Endothelial cell of umbilical vein (primary cell): ENCODE data around the gene FHIT. TPM values are rescaled to one million over a fixed set of nuclear protein-coding genes. Genes with fewer than 3 reads are reported as not detected.

ENCODE experiments used
- BruUV-seq: library from RNA; stranded (reverse); fragments of 400-500 nt; replicated peaks from 2 replicates; lab custom pipeline; 2021; lab: Mats Ljungman, UMichigan
- CTCF ChIA-PET: fragments of 300-600, 350-600 bp; sonication (Branson Sonifier 250); formaldehyde crosslinking; loops from one replicate; lab custom pipeline; 2021; ENCODE audit warnings: antibody characterized with exemption, inconsistent platforms; lab: Charles Lee
- POLR2A ChIA-PET: fragments of 300-600, 350-600 bp; sonication (Branson Sonifier 250); formaldehyde crosslinking; loops from one replicate; lab custom pipeline; 2021; ENCODE audit warnings: antibody characterized with exemption, inconsistent platforms; lab: Charles Lee
- DNase-seq: peaks from one replicate; pipeline ENCODE4 v3.0.0-alpha.2; 2011; ENCODE audit warnings: low read depth, low spot score
- FAIRE-seq: peaks from 2 replicates; lab custom pipeline; 2011; peaks lifted over from hg19 to GRCh38; lab: Jason Lieb, UNC
- H2AFZ ChIP-seq: 2 replicates; pipeline ENCODE4 v1.6.0; 2012; ENCODE audit warnings: low read depth, low read length, control low read depth, inconsistent platforms
- H3K27ac ChIP-seq: 2 replicates; pipeline ENCODE4 v1.5.1; 2011; ENCODE audit warnings: low read depth, mild to moderate bottlenecking, control low read depth, low read length, moderate library complexity; ENCODE audit not compliant: insufficient read depth
- H3K27me3 ChIP-seq, 2 experiments: 2 replicates each; pipeline versions ENCODE4 v1.6.0 to v1.6.1; 2011; ENCODE audit warnings: low read length in 2 of 2, mixed read lengths in 1 of 2; ENCODE audit not compliant: control insufficient read depth in 2 of 2, insufficient read depth in 2 of 2
- H3K36me3 ChIP-seq, 2 experiments: 2 replicates in 1 of 2; 3 replicates in 1 of 2; pipeline ENCODE4 v1.5.1; 2011; ENCODE audit warnings: low read length in 2 of 2, mild to moderate bottlenecking in 1 of 2, moderate library complexity in 1 of 2; ENCODE audit not compliant: control insufficient read depth in 2 of 2, insufficient read depth in 2 of 2; ENCODE audit errors: extremely low read depth in 1 of 2
- H3K4me1 ChIP-seq: 3 replicates; pipeline ENCODE4 v1.5.1; 2011; ENCODE audit warnings: mild to moderate bottlenecking, low read length; ENCODE audit not compliant: control insufficient read depth, insufficient read depth; ENCODE audit errors: extremely low read depth
- H3K4me2 ChIP-seq: 2 replicates; pipeline ENCODE4 v1.6.1; 2011; ENCODE audit warnings: low read length, control low read depth, mixed read lengths; ENCODE audit not compliant: insufficient read depth
- H3K4me3 ChIP-seq, 3 experiments: fragments of 200-600 bp in 1 of 3; sonication (generic), shearing (Covaris generic) in 1 of 3; replicated peaks in 1 of 3; 2 replicates each; pipeline ENCODE4 v1.5.1; 2011 to 2016; ENCODE audit warnings: control low read depth in 3 of 3, low read length in 3 of 3, mild to moderate bottlenecking in 2 of 3, inconsistent platforms in 1 of 3, low read depth in 1 of 3, moderate library complexity in 1 of 3; ENCODE audit not compliant: insufficient read depth in 1 of 3
- H3K79me2 ChIP-seq: 2 replicates; pipeline ENCODE4 v1.6.0; 2012; ENCODE audit warnings: low read length, inconsistent platforms; ENCODE audit not compliant: control insufficient read depth, insufficient read depth
- H3K9ac ChIP-seq: replicated peaks from 2 replicates; pipeline ENCODE3; 2011; ENCODE audit warnings: low read length, control low read depth; ENCODE audit not compliant: insufficient read depth; ENCODE audit errors: extremely low read depth
- H3K9me1 ChIP-seq: replicated peaks from 3 replicates; pipeline ENCODE4 v1.6.0; 2011; ENCODE audit warnings: mild to moderate bottlenecking, low read length; ENCODE audit not compliant: control insufficient read depth, insufficient read depth; ENCODE audit errors: extremely low read depth
- H3K9me3 ChIP-seq: replicated peaks from 2 replicates; pipeline ENCODE4 v1.5.1; 2012; ENCODE audit warnings: low read length, inconsistent platforms; ENCODE audit not compliant: control insufficient read depth, insufficient read depth
- H4K20me1 ChIP-seq: replicated peaks from 2 replicates; pipeline ENCODE3; 2011; ENCODE audit warnings: mild to moderate bottlenecking, low read length; ENCODE audit not compliant: control insufficient read depth, insufficient read depth; ENCODE audit errors: extremely low read depth
- CTCF ChIP-seq, 2 donors: IDR thresholded peaks; 1 replicate in 1 of 2; 2 replicates in 1 of 2; pipeline ENCODE4 v1.5.1; 2011; ENCODE audit warnings: low read length in 2 of 2, mild to moderate bottlenecking in 2 of 2, moderate library complexity in 2 of 2, control low read depth in 1 of 2, inconsistent platforms in 1 of 2, low read depth in 1 of 2; ENCODE audit not compliant: insufficient read depth in 1 of 2; ENCODE audit errors: extremely low read depth in 1 of 2
- EZH2 ChIP-seq: IDR thresholded peaks from 2 replicates; pipeline ENCODE4 v1.6.1; 2012; ENCODE audit warnings: borderline replicate concordance, low read depth, mild to moderate bottlenecking, moderate library complexity, low read length, inconsistent platforms; ENCODE audit not compliant: severe bottlenecking
- FOS ChIP-seq: IDR thresholded peaks from 2 replicates; pipeline ENCODE4 v1.6.1; 2011; ENCODE audit warnings: mild to moderate bottlenecking, low read length, moderate library complexity, borderline replicate concordance; ENCODE audit not compliant: insufficient read depth
- GATA2 ChIP-seq: IDR thresholded peaks from 2 replicates; pipeline ENCODE4 v1.7.0; 2011; ENCODE audit warnings: low read depth, mild to moderate bottlenecking, moderate library complexity, mixed read lengths, low read length; ENCODE audit not compliant: insufficient read length, insufficient read depth
- JUN ChIP-seq: IDR thresholded peaks from 2 replicates; pipeline ENCODE4 v1.6.1; 2011; ENCODE audit warnings: borderline replicate concordance, low read depth; ENCODE audit not compliant: insufficient read length, insufficient read depth
- MAX ChIP-seq: IDR thresholded peaks from 2 replicates; pipeline ENCODE4 v1.6.1; 2011; ENCODE audit not compliant: insufficient read depth, insufficient read length
- MYC ChIP-seq: IDR thresholded peaks from one replicate; pipeline ENCODE4 v1.6.1; 2011; ENCODE audit warnings: mild to moderate bottlenecking, low read depth, low read length
- POLR2A ChIP-seq: IDR thresholded peaks from 2 replicates; pipeline ENCODE4 v1.6.1; 2012; ENCODE audit warnings: low read depth, mild to moderate bottlenecking, control low read depth, low read length
- POLR2AphosphoS5 ChIP-seq: IDR thresholded peaks from 2 replicates; pipeline ENCODE4 v1.6.1; 2012; ENCODE audit warnings: low read depth, mild to moderate bottlenecking, control low read depth, low read length, moderate library complexity; ENCODE audit not compliant: insufficient read depth
- dilution Hi-C: fragments of 300-500 bp; cut with MboI; formaldehyde crosslinking; loops from one replicate; pipeline ENCODE4 v1.15.0; 2019; ENCODE audit warnings: low sequenced_read_pairs; ENCODE audit not compliant: extremely low pct_ligation_motif_present
- intact Hi-C: fragments of 100-400 bp; cut with micrococcal nuclease; formaldehyde crosslinking; loops from one replicate; pipeline ENCODE4 v1.10.0; 2022
- polyA plus RNA-seq, 4 experiments: library from polyadenylated mRNA; depleted of rRNA in 3 of 4; stranded (reverse) in 3 of 4; unstranded in 1 of 4; fragments of >200 nt; gene quantifications; 2 replicates each; pipeline versions ENCODE4 v1.2.1 to v1.2.3, GENCODE V29; 2011 to 2012; ENCODE audit warnings: missing spikeins in 1 of 4
- total RNA-seq: library from RNA; stranded (reverse); gene quantifications from 2 replicates; pipeline ENCODE4 v1.2.3, GENCODE V29; 2021

The FHIT gene
- total and polyA plus RNA-seq, 2 donors (not counting 3 experiments of a cell fraction or from before 2014, with no cell fraction given) = 0.47 to 2.2 TPM

- H3K4me2 ChIP-seq = no peak overlapping the region
- no peaks in the 10 kb centered on the region for H3K27me3 ChIP-seq
- TF ChIP-seq POLR2A (no peak), FOS (no peak), JUN (no peak), MAX (no peak), POLR2AphosphoS5 (no peak), MYC (no peak), GATA2 (no peak), CTCF (IDR thresholded peaks at IDR 0.05; ENCODE audit: extremely low read depth in 1 of 2, insufficient read depth in 1 of 2, low read depth in 1 of 2, low read length in 2 of 2) (no peak), EZH2 (no peak)
- H3K79me2 ChIP-seq = no peaks in the 10 kb centered on the region
- no peaks in the 10 kb centered on the region for H3K9me3 ChIP-seq
- no peaks in the 10 kb centered on the region for H3K4me1 ChIP-seq
- ChIA-PET POLR2A (no interaction called here), CTCF (no interaction called here)
- no peaks in the 10 kb centered on the region for H3K36me3 ChIP-seq
- no TSS peak for BruUV-seq
- DNase-seq = no peak
- dilution Hi-C loops = no loop called here
- intact Hi-C loops = no loop called here
- H3K27ac ChIP-seq = no peak overlapping the region
- H3K4me3 ChIP-seq = no peak overlapping the region
- FAIRE-seq = no peak
- no peaks in the 10 kb centered on the region for H4K20me1 ChIP-seq
- no peak overlapping the region for H3K9ac ChIP-seq
- no peaks in the 10 kb centered on the region for H3K9me1 ChIP-seq
- no peak overlapping the region for H2AFZ ChIP-seq
Measured at GRCh38 chr3:61132062-61132461, 119.2 kb downstream of the FHIT start.
